ENCODE measurements around the gene STIMATE. TPM values are rescaled to one million over a fixed set of nuclear protein-coding genes. Genes with fewer than 3 reads are reported as not detected.

STIMATE gene
- total RNA-seq, 1 donor: 13.2 TPM

DNA sequence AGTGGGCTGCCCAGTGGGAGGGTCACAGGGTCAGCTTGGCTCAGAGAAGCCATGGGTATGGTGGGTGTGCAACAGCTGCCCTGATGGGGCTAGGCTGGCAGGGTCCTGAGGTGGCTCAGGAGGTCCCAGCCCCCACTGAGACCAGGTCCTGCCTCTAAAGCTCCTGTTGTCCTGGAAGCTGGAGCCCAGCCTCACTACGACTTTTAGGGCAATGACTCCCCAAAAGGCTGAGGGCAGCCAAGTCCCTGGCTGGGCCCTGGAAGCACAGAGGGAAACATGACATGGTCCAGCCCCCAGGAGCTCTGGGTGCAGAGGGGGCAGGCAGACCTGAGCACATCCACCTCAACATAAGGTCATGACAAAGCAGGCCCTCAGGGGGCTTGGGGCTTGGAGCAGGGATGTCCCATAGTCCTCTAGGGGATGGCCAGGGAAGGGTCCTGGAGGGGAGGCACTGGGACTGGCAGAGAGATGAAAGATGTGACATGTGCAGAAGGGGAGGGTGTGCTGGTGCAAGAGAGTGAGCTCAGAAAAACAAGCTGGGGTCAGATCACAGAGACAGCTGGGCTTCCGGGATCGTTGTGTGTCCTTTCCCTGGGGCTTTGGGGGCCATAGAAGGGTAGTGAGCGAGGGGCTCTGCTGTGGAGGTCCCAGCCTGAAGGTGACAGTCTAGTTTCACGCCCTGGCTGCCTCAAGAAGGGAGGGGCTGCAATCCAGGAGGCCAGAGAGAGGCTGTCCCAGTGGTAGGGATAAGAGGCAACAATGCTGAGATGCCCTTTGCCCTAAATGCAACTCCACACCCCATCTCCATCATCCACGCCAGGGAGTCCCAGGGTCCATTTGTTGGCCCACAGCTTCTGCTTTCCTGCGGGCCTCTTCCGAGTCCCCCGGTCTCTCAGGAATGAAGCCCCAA, 103.4 kb downstream of the STIMATE start:
- DNase-seq (ENCODE audit: low read depth in 2 of 3, low spot score in 2 of 3): no peak

DNA sequence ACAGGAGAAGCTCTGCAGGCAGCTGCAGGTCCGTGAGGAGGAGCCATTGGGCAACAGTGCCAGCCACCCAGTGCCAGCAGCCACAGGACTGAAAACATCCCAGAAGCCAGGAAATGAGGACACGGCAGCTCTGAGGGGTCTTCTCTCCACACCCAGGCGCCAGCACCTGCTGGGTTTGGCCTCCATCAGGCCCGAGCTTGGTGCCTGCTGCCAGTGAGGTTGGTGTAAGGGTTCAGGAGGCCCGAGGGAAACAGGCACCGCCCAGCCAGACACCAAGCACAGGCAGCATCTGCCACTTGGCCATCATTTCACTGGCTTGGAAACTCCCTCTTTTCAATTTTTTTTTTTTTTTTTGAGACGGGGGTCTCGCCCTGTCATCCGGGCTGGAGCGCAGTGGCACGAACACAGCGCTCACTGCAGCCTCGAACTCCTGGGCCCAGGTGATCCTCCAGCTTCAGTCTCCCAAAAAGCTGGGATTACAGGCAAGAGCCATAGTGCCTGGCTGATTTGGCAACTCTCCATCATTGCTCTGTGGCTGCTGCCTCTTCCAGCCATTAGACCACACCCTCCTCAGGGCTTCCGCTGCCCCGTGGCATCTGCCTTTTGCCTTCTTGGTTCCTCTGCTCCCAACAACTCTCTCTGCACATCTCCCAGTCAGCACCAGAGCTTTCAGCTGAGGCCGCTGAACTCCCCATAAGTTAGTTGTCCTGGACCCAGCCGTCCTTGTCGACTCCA, 104.2 kb downstream of the STIMATE start:
- DNase-seq (ENCODE audit: low read depth in 2 of 3, low spot score in 2 of 3): no peak

DNA sequence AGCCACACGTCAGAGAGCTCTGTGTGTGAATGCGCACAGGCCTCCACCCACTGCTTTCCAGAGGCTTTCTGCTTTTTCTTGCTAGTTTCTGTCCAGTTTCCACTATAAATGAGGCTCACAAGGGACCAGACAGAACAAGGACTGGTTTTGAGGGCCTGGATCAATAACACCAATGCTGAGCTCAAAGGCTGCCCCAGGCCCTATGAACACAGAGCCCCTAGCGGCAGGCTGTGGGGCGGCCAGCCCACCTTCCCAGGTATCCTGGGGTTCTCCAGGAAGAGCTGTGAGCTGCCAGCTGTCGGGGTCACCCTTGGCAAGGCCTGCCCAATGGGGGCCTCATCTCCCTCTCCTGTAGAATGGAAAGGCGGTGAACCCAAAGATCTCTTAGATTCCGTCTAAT, 104.9 kb downstream of the STIMATE start:
- no peak for DNase-seq (ENCODE audit: low read depth in 2 of 3, low spot score in 2 of 3)

GRCh38 chr3:52791928-52792327, 105.4 kb downstream of the STIMATE start:
- DNase-seq (ENCODE audit: low read depth in 2 of 3, low spot score in 2 of 3): no peak

- no peak for DNase-seq (ENCODE audit: low read depth in 2 of 3, low spot score in 2 of 3)
Measured at GRCh38 chr3:52791366-52791765, 106.0 kb downstream of the STIMATE start.

- no peak for DNase-seq (ENCODE audit: low read depth in 2 of 3, low spot score in 2 of 3)
Measured at GRCh38 chr3:52790741-52791140, 106.6 kb downstream of the STIMATE start.

- DNase-seq (ENCODE audit: low read depth in 2 of 3, low spot score in 2 of 3): no peak
Measured at GRCh38 chr3:52790337-52790736, 107.0 kb downstream of the STIMATE start.

GRCh38 chr3:52789746-52790040, 107.7 kb downstream of the STIMATE start:
- no peak for DNase-seq (ENCODE audit: low read depth in 2 of 3, low spot score in 2 of 3)

GRCh38 chr3:52788890-52789745, 108.2 kb downstream of the STIMATE start:
- DNase-seq (ENCODE audit: low read depth in 2 of 3, low spot score in 2 of 3): no peak

DNA sequence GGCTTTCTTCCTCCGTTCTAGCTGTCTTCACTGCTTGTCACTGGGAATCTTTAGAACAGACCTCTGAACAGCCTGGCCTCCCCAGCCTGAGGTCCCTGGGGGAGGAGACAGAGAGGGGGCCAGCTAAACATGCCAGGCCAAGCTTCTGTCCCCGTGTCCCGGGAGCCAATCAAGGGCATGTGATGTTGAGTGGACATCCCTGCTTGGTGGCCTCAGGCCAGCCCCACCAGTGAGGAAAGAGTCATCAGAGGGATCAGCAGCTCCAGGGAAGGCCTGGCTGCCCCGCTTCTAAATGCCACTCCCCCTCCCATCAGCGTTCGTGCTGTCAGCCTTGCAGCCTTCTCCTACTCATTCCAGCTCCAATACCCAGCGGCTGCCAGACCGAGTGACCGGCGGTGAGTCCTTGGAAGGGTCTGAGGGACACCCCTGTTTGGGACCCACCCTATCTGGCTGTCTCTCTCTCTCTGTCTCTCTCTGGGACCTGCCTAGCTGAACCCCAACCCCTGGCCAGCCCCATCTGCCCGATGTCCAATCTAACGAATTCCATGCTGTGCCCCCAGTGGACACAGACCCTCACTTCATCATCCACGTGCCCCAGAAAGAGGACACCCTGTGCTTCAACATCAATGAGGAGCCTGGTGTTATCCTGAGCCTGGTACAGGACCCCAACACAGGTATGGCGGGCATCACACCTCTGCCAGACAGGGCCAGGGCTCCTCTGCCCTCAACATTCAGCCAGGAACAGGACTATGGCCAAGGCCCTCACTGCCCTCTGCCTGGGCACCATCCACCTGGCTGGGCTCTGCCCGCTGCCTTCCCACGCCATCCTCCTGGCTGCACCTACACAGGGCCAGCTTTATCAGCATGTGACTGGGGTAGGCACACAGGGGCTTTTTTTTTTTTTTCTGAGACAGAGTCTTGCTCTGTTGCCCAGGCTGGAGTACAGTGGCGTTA, 109.4 kb downstream of the STIMATE start:
- DNase-seq (ENCODE audit: low read depth in 2 of 3, low spot score in 2 of 3): no peak

DNA sequence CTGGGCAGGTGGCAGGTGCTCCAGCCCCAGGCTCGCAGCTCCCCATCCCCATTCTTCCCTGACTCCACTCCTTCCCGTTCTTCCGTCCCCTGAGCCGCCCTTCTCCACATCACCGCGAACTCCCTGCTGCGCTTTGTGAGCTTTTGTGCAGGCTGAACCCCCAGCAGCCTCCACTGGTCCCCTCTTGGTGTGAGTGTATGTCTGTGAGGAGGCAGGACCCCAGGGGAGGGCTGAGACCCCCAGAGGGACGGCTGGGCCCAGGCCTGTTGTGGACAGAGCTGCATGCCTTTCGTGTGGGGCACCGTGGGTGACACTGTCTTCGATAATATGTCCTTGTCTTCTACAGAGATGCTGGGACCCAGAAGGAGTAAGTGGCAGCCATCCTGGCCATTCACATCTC, 110.1 kb downstream of the STIMATE start:
- no peak for DNase-seq (ENCODE audit: low read depth in 2 of 3, low spot score in 2 of 3)

Small RNAs within 50 kb of the gene (small RNA-seq; reads per million reads assigned to genes)
- gene MIR8064 (not detected), gene MUSTN1 (not detected)

Other genes with a start within 250 kb of the STIMATE start
- gene PBRM1, start 211.6 kb downstream of the STIMATE start, total RNA-seq: 63.3 TPM
- 22.6 TPM for gene GNL3, start 211.5 kb downstream of the STIMATE start, total RNA-seq
- gene GLT8D1, start 191.8 kb downstream of the STIMATE start, total RNA-seq: 31.0 TPM
- gene SPCS1, start 191.4 kb downstream of the STIMATE start, total RNA-seq: 44.7 TPM
- gene NEK4, start 126.6 kb downstream of the STIMATE start, total RNA-seq: 12.1 TPM
- under 0.01 TPM for gene ITIH1, start 119.9 kb downstream of the STIMATE start, total RNA-seq
- not detected for gene ITIH3, start 102.8 kb downstream of the STIMATE start, total RNA-seq
- 7.5 TPM for gene ITIH4, start 66.9 kb downstream of the STIMATE start, total RNA-seq
- 0.27 TPM for gene MUSTN1, start 62.5 kb downstream of the STIMATE start, total RNA-seq
- 1.9 TPM for gene SFMBT1, start 148.5 kb upstream of the STIMATE start, total RNA-seq
- 14.0 TPM for gene RFT1, start 232.9 kb upstream of the STIMATE start, total RNA-seq

All from hematopoietic multipotent progenitor cell (in vitro differentiated cells).